Measurements from ENCODE around the gene PTP4A2. TPM values are rescaled to one million over a fixed set of nuclear protein-coding genes. Genes with fewer than 3 reads are reported as not detected.
"Not testable (repeated sequence)": the region's sequence is repeated elsewhere in the genome, so short reads cannot be mapped to it uniquely, and the experiment has no call there.

PTP4A2 gene
- total RNA-seq, 1 donor from 2014 or later: 600 TPM

DNA sequence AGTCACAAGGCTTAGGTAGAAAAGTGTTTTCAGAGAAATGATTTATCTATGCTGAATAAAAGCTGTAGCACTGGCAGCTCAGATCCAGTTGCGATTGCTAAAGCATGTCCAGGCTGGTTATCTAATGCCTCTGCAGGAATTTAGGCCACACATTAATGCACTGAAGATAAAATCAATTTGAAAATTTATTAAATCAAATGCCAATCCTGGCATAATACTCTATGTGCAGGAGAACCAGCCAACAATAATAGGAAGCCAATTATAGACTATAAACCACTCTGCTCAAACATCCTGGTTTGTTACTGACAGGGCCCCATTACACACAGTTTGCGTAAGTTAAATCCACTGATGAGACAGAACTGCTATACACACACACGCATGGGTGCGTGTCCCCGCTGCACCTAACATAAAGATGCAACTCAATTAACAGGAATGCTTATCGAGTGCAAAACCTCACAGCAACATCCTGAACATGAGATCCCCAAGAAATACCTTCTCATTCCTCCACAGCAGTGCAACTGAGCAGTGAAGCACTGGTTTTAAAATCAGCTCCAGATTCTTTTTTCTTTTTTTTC is 40.6 kb downstream of the PTP4A2 start:
- intact Hi-C loops (cut with micrococcal nuclease): no loop called here

DNA sequence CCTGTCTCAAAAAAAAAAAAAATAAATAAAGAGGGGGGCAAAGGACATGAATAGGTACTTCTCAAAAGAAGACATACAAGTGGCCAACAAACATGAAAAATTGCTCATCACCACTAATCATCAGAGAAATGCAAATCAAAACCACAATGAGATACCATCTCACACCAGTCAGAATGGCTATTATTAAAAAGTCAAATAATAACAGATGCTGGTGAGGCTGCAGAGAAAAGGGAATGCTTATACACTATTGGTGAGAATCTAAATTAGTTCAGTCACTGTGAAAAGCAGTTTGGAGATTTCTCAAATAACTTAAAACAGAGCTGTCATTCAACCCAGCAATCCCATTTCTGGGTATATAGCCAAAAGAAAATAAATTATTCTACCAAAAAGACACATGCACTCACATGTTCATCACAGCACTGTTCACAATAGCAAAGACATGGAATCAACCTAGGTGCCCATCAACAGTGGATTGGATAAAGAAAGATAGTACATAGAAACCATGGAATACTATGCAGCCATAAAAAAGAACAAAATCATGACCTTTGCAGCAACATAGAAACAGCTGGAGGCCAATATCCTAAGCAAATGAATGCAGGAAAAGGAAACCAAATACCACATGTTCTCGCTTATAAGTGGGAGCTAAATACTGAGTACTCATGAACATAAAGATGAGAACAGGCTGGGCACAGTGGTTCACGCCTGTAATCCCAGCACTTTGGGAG is 42.5 kb downstream of the PTP4A2 start:
- intact Hi-C loops (cut with micrococcal nuclease): not testable (repeated sequence)

DNA sequence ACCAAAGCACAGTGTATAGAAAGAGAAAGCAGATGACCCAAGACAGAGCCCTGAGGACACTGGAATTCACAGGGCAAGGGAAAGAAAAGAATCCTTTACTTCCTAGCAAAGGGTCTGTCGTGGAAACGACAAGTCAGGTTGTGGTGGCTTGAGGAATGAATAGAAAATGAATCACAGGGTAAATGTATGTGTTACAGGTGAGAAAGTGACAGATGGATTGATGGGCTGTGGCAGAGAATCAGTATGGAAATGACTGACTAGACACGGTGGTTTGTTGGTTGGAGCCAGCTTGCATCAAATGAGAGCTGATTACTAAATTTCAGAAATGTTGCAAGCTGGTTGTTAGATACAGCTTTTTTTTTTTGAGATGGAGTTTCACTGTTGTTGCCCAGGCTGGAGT is 46.9 kb downstream of the PTP4A2 start:
- intact Hi-C loops (cut with micrococcal nuclease): loop anchor here (1.0 kb wide), 3 partner anchors 20 to 75 kb away; partner anchors contain the start of gene SPOCD1

DNA sequence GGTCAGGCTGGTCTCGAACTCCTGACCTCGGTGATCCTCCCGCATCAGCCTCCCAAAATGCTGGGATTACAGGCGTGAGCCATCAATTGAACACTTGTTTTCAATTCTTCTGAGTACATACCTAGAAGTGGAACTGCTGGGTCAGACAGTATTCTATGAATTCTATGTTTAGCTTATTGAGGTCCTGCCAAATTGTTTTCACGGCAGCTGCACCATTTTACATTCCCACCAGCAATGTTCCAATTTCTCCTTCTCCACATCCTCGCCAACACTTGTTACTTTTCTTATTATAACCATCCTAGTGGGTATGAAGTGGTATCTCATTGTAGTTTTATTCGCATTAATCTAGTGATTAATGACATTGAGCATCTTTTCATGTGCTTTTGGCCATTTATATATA is 49.9 kb downstream of the PTP4A2 start:
- intact Hi-C loops (cut with micrococcal nuclease): no loop called here

DNA sequence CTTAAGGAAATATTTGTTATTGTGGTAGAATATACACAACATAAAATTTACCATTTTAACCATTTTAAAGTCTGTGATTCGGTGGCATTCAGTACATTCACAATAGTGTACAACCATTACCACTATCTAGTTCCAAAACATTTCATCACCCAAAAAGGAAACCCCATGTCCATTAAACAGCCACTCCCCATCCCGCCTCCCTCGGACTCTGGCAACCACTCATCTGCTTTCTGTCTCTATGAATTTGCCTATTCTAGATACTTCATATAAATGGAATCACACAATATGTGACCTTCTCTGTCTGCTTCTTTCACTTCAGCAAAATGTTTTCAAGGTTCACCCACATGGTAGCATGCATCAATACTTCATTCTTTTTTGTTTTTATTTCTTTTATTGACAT is 51.3 kb downstream of the PTP4A2 start:
- intact Hi-C loops (cut with micrococcal nuclease): no loop called here

DNA sequence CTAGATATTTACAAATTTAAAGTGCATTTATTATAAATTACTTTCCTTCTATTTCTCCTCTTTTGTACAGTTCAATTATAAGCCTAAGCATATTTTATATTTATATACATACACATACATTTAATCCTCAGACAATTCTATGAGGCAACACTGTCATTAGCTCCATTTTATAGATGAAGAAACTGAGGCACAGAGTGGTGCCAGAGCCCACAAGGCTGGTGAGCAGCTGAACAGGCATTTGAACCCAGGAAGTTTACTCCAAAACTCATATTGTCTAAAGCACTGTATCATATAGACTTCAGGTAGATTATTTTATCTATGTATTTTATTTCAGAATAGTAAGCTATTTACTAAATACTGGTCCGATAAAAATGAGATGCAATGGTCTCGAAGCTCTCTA is 52.3 kb downstream of the PTP4A2 start:
- intact Hi-C loops (cut with micrococcal nuclease): no loop called here

DNA sequence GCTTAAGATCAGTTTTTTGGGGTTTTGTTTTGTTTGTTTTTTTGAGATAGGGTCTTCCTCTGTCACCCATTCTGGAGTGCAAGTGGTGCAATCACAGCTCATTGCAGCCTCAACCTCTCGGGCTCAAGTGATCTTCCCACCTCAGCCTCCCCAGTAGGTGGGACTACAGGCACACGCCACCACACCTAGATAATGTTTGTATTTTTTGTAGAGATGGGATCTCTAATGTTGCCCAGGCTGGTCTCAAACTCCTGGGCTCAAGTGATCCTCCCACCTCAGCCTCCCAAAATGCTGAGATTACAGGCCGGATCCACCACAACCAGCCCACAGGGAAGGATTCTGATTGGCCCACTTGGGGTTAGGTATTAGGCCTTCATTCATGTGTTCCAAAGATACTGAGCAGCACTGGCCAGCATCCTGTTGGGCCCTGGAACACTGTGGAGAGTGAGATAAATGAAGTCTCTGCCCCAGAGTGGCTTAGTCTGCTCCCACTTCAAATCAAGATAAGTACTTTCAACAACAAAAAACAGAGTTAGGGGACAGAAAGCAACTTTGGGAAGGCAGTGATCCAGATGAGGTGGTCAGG is 54.7 kb downstream of the PTP4A2 start:
- intact Hi-C loops (cut with micrococcal nuclease): no loop called here

DNA sequence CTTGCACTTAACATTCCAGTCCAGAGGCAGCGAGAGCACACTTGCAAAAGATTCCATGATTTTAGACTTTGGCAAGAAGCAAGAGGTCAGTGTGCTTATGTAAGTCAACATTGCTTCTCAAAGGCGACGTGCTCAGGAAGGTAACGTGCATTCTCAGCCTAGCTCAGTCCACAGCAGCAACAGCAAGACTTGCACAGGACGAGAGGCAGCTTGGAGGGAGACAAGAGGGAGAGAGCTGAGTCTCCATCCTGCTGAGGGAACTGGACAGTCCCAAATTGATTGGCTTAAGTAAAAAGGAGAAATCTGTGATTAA is 56.5 kb downstream of the PTP4A2 start:
- intact Hi-C loops (cut with micrococcal nuclease): no loop called here

DNA sequence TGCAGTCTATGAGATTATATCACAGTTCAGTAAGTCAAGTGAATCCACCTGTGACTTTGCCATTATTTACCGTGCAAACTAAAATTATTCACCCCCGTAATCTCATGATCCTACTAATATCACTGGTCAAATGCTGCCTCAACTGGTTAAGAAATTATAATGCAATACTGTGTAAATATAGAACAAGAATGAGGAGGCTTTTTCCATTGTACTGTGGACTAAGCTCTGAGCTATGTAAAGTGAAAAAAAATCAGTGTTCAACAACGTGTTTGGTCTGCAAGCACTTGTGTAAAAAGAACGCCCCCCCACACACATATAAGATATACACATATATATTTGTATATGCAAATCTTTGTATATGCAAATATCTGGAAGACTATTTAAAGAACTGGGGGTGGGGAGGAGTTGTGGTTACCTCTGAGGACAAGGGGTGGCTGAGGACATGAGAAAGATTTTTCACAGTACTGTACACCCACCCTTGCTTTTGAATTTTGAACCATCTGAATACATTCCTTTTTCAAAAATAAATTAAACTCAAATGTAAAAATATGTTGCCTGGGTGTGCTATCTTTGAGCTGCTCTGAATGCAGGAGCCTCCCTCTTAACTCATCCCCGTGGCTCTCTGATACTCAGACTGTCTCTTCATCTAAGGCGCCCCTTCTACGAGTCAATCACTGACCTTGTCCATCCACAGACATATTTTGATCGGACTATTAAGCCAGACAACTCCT is 57.0 kb downstream of the PTP4A2 start:
- intact Hi-C loops (cut with micrococcal nuclease): no loop called here

DNA sequence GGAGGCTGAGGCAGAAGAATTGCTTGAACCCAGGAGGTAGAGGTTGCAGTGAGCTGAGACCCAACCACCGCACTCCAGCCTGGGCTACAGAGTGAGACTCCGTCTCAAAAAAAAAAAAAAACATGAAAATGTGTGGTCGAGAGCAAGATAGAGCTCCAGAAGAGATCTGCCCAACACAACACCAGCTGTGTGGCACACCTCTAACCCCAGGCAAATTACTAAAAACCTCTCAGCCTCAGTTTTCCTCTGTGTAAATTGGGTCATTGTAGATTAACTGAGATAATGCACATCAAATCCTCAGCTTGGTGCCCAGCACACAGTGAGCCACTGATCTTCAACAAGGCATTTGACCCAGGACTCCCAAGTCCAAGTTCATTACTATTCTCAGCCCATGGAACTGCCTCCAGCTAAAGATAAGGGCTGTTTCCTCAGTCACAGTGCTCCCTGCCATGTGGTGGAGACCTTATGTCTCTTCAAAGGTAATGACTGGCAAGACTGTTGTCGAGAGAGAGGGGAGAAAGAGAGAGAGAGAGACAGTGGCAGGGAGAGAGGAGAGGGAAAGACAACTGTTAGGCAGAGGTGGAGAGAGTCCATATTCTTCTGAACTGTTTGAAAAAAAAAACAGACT is 58.1 kb downstream of the PTP4A2 start:
- intact Hi-C loops (cut with micrococcal nuclease): no loop called here

DNA sequence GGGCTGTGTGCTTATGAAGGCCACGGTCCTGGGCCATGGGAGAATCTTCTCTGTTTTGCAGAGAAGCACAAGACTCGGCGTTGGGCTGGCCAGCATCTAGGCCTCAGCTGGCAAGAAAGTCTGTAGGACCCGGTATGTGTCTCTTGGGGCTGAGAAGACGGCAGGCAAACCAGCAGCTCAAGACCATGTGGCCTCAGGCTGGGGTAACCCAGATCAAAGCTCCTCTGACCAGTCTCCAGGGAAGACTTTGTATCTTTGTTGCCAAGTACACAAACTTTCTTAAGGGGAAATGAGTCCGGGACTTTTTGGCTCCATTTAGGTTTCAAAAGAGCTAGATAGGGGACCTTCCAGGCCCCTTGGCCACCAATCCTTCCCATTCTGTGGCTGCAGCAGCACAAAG is 60.1 kb downstream of the PTP4A2 start:
- intact Hi-C loops (cut with micrococcal nuclease): no loop called here

DNA sequence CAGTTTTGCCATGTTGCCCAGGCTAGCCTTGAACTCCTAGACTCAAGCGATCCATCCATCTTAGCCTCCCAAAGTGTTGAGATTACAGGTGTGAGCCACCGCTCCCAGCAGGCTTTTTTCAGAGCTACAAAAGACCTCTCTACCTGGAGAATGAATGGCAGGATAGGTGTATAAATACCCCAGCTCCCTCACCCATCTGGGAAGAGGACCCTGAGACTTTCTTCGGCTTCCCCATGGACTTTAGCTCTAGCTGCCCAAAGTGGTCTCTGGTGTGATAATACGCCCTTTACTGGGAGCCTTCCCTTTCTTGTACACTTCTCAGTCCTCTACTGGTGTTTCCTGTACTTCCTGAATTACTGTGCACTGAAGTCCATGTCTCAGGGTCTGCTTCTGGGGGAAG is 60.6 kb downstream of the PTP4A2 start:
- intact Hi-C loops (cut with micrococcal nuclease): no loop called here

DNA sequence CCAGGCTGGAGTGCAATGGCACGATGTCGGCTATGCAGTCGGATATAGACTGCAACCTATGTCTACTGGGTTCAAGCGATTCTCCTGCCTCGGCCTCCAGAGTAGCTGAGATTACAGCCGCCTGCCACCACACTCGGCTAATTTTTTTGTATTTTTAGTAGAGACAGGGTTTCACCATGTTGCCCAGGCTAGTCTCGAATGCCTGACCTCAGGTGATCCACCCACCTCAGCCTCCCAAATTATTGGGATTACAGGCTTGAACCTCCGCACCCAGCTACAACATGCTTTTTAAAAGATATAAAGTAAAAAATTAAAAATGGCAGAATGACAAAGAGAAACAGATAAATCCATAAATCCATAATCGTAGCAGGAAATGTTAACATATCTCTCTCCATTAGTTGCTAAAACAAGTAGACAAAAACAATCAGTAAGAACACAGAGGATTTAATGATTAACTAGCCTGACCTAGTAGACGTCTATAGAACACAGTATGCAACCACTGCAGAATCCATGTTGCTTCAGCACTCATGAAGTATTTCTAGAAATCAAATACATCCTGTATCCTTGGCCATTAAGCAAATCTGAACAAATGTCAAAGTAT is 62.4 kb downstream of the PTP4A2 start:
- intact Hi-C loops (cut with micrococcal nuclease): no loop called here

DNA sequence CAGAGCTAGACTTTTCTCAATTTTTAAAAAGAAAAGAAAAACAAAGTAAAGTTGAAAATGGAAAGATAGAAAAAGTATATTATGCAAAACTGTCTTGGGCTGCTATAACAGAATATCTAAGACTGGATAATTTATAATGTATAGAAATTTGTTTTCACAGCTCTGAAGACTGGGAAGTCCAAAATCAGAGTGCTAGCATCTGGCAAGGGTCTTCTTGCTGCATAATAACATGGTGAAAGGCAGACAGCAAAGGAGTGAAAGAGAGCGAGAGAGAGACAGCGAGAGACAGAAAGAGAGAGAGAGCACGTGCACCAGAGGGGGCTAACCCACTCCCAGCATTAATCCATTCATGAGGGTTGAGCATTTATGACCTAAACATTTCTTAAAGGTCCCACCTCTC is 63.2 kb downstream of the PTP4A2 start:
- intact Hi-C loops (cut with micrococcal nuclease): loop anchor here (5.0 kb wide), 1 partner anchor 38 kb away; no protein-coding TSS in a partner anchor

DNA sequence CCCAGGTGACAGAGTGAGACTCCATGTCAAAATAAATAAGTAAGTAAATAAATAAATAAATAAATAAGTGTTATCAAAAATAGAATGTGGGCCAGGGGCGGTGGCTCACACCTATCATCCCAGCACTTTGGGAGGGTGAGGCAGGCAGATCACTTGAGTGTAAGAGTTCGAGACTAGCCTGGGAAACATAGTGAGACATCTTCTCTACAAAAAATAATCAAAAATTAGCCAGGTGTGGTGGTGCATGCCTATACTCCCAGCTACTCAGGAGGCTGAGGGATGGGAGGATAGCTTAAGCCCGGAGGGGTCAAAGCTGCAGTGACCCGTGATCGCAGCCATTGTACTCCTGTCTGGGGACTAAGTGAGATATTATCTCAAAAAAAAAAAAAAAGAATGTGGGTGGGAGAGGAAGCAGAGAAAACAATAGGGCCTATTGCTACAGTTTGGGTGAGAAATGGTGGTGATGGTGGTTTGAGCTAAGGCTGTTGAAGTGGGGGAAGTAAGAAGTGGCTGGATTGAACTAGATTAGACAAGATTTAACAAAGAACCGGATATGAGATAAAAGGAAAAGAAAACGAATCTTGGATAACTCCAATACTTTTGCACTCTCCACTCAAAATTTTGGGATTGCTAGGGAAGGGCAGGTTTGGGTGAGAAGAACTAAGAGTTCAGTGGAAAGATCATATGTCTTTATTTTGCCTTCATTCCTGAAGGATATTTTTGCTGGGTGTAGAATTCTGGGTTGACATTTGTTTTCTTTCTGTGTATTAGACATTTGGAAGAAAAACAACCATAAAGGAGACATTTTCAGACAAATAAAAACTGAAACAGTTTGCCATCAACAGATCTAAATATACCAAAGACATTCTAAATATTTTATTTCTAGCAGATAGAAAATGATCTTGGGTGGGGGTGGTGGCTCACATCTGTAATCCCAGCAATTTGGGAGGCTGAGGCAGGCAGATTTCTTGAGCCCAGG is 65.2 kb downstream of the PTP4A2 start:
- intact Hi-C loops (cut with micrococcal nuclease): loop anchor here (5.0 kb wide), 1 partner anchor 36 kb away; no protein-coding TSS in a partner anchor

DNA sequence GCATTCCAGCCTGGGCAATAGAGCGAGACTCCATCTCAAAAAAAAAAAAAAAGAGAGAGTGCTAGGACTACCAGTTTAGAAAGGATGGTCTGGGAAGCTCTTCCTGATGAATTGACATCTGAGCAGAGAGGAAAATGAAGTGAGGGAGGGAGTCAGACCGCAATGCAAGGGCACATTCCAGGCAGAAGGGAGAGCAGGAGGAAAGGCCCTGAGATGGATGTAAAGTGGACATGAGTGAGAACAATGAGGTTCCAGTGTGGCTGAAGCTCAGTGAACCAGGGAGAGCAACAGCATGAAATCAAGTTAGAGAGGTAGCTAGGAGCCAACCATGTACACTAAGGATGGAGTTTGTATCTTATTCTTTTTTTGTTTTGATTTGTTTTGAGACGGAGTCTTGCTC is 66.5 kb downstream of the PTP4A2 start:
- intact Hi-C loops (cut with micrococcal nuclease): loop anchor here (5.0 kb wide), 1 partner anchor 34 kb away; no protein-coding TSS in a partner anchor

DNA sequence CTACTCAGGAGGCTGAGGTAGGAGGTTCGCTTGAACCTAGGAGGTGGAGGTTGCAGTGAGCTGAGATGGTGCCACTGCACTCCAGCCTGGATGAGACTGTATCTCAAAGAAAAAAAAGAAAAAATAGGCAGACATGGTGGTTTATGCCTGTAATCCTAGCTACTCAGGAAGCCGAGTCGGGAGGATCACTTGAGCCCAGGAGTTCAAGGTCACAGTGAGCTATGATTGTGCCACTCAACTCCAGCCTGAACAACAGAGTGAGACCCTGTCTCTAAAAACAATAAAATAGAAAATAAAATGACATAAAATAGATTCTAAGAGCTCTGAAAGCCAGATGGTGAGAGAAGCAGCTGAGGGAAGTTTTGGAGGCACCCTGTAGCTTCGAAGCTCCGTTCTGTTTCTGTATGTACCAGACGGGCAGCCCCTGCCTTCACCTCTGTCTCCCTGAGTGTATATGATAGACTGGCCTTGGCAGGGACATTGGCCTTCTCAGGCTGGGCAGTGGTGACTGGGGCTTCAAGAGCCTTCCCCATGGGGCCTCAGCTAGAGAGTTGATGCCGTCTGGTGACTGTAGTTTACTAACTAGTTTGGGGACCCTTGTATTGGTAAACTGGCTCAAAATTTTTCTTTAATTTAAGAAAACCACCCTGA is 68.0 kb downstream of the PTP4A2 start:
- intact Hi-C loops (cut with micrococcal nuclease): loop anchor here (5.0 kb wide), 1 partner anchor 33 kb away; no protein-coding TSS in a partner anchor

DNA sequence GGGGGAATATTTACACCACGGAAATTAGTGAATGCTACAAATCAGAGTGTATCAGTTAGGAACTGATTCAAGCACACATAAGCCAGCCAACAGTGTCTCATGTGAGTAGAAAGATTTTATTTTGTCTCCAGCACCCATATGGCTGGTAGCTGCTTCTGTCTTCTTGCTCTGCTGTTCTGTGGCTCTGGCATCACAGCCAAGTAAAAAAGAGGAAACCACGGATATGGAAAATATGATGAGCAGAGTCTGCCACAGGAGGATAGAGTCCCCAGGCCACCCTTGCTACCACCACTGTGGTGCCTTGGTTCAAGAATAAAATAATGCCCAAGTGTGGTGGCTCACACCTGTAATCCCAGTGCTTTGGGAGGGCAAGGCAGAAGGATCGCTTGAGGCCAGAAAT is 68.7 kb downstream of the PTP4A2 start:
- intact Hi-C loops (cut with micrococcal nuclease): no loop called here

DNA sequence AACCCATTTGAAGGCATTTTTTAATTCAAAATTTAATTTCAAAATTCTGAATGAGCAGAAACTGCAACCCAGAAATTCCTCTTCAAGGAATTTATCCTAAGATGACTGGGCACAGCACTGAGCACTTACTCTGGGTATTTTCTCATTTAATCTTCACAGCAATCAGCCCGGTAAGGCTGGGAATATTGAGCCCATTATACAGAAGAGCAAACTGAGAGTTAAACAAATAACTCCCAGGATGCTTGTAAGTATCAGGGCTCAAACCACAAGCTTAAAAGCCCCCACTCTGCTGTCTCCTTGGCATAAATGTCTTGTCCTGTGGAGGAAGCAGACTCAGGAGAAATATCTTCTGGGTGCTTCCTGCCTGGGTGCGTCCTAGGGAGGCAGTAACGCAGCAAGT is 69.3 kb downstream of the PTP4A2 start:
- intact Hi-C loops (cut with micrococcal nuclease): no loop called here

DNA sequence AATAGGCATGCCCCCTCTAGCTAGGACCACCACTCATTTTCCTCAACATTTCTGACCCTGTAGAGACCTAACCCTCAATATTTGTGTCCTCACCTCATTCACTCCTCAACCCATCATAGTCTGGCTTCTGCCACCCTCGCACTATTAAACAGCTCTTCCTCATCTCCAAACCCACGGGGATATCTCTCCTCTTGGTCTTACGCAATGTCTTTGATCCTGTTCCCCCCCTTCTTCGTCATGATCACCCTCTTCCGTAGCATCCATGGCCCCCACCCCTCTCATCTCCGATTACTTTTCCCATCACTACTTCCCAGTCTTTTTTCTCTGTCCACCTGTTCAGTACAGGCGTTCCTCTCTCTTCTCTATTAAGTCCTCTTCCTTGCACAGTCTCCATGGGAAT is 70.6 kb downstream of the PTP4A2 start:
- intact Hi-C loops (cut with micrococcal nuclease): no loop called here

All from T-helper 1 cell treated with Interleukin-12 subunit alpha and Interleukin-12 subunit beta and Interleukin-4 antibody, amounts not matched to agents 30 ng/mL and 1 ng/mL, for 36 hours (primary cell).